ENCODE data around the gene TFEB. TPM values are rescaled to one million over a fixed set of nuclear protein-coding genes. Genes with fewer than 3 reads are reported as not detected.

The TFEB gene
- total and polyA plus RNA-seq, 2 donors (not counting 1 experiment from before 2014, with no cell fraction given): 1.9 to 7.6 TPM

DNA sequence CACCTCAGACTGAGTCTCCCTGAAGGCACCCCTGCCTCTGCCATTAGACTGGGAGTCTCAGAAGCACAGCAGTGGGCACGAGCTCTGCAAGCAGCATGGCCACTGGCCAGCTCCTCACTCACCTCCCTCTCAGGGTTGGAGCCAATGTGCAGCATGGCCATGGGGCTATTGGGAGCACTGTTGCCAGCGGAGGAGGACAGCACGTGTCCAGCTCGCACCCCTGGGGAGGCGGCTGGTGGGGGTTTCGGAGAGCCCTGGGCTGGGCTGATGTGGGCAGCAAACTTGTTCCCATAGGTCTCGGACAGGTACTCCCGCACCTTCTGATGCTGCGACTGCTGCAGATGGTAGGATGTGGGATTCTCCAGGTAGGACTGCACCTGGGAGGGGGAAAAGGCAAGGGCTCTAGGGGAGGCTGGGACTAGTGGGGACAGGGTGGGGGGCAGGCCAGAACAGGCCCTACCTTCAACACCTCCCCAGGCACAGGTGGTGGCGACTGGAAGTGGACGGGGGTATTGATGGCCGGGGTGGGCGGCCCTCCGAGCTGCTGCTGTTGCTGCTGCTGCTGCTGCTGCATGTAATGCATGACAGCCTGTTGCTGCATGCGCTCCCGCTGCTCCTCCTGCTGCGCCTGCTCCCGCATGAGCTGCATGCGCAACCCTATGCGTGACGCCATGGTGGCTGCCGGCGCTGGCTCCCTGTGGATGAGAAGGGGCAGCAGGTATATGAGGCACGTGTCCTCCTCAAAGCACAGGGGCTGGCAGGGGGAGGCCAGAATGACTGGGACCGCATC is 44.7 kb downstream of the TFEB start:
- TF ChIP-seq, protein P1, sequence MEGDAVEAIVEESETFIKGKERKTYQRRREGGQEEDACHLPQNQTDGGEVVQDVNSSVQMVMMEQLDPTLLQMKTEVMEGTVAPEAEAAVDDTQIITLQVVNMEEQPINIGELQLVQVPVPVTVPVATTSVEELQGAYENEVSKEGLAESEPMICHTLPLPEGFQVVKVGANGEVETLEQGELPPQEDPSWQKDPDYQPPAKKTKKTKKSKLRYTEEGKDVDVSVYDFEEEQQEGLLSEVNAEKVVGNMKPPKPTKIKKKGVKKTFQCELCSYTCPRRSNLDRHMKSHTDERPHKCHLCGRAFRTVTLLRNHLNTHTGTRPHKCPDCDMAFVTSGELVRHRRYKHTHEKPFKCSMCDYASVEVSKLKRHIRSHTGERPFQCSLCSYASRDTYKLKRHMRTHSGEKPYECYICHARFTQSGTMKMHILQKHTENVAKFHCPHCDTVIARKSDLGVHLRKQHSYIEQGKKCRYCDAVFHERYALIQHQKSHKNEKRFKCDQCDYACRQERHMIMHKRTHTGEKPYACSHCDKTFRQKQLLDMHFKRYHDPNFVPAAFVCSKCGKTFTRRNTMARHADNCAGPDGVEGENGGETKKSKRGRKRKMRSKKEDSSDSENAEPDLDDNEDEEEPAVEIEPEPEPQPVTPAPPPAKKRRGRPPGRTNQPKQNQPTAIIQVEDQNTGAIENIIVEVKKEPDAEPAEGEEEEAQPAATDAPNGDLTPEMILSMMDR (conservative IDR thresholded peaks at IDR 0.05 in 1 of 2, IDR thresholded peaks at IDR 0.05 in 1 of 2; ENCODE audit: low read depth in 1 of 2, low read length in 2 of 2): no peak
- no peak for TF ChIP-seq EZH2 (IDR thresholded peaks at IDR 0.05; ENCODE audit: low read length, missing control alignments)
- no peak overlapping the region for H3K27ac ChIP-seq (ENCODE audit: insufficient read depth, low read length)
- H3K4me2 ChIP-seq (ENCODE audit: extremely low read depth, insufficient read depth, low read length): no peak overlapping the region
- no peak for DNase-seq (ENCODE audit: low read depth in 2 of 2)
- no peaks in the 10 kb centered on the region for H3K79me2 ChIP-seq (ENCODE audit: control insufficient read depth, insufficient read depth, low read length)
- H3K9ac ChIP-seq (ENCODE audit: insufficient read depth, low read length): no peak overlapping the region
- no peaks in the 10 kb centered on the region for H3K27me3 ChIP-seq (ENCODE audit: control insufficient read depth, insufficient read depth, low read length)
- H3K9me3 ChIP-seq (ENCODE audit: control insufficient read depth, insufficient read depth, low read depth, low read length): no peaks in the 10 kb centered on the region
- H3K4me3 ChIP-seq (replicated peaks in 1 of 4; ENCODE audit: control extremely low read depth in 1 of 4, insufficient read depth in 1 of 4, low read depth in 3 of 4, low read length in 4 of 4): no peak overlapping the region
- H4K20me1 ChIP-seq (ENCODE audit: control insufficient read depth, extremely low read depth, insufficient read depth, low read length): no peaks in the 10 kb centered on the region
- H2AFZ ChIP-seq (ENCODE audit: low read length): no peak overlapping the region
- H3K4me1 ChIP-seq (ENCODE audit: control insufficient read depth, extremely low read depth, insufficient read depth, low read length): no peaks in the 10 kb centered on the region
- H3K36me3 ChIP-seq (ENCODE audit: control insufficient read depth, insufficient read depth, low read length): no peaks in the 10 kb centered on the region

DNA sequence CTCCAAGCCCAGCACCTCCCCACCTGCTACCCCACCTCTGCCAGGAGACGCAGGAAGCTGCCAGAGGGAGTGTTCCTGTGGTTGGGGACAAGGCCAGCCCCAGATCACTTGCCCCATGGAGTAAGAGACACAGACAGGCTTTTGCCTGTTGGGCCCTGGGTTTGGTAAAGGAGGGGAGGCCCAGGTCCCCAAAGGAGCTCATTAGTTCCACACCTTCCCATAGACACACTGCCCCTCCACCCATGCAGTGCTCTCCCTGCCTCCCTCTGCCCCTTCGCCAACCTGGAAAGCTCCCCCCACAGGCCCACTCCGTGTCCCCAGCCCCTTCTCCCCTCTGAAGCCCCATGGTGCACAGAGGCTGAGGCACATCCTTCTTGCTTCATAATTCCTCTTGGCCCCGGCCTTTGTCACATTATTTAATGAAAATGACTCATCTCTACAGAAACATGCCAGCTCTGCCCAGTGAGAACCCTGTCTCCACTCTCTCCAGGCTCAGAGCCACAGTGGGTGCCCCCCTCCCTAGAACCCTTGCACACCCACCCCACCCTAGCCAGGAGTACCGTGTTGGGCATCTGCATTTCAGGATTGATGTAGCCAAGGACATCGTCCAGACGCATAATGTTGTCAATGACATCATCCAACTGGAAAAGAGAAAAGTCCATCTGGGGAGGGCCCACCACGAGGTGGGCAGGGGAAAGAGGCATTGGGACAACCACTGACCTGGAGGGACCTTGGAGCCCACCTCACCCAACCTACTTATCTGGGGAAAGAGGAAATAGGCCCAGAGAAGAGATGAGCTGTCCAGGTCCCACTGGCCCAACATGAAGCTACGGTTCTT is 46.0 kb downstream of the TFEB start:
- no peaks in the 10 kb centered on the region for H3K4me1 ChIP-seq (ENCODE audit: control insufficient read depth, extremely low read depth, insufficient read depth, low read length)
- no peaks in the 10 kb centered on the region for H4K20me1 ChIP-seq (ENCODE audit: control insufficient read depth, extremely low read depth, insufficient read depth, low read length)
- no peaks in the 10 kb centered on the region for H3K79me2 ChIP-seq (ENCODE audit: control insufficient read depth, insufficient read depth, low read length)
- H3K4me2 ChIP-seq (ENCODE audit: extremely low read depth, insufficient read depth, low read length): no peak overlapping the region
- H3K36me3 ChIP-seq (ENCODE audit: control insufficient read depth, insufficient read depth, low read length): no peaks in the 10 kb centered on the region
- peak; percentile 27 to 36 for DNase-seq (ENCODE audit: low read depth in 2 of 2)
- H3K9me3 ChIP-seq (ENCODE audit: control insufficient read depth, insufficient read depth, low read depth, low read length): no peaks in the 10 kb centered on the region
- H3K4me3 ChIP-seq (replicated peaks in 1 of 4; ENCODE audit: control extremely low read depth in 1 of 4, insufficient read depth in 1 of 4, low read depth in 3 of 4, low read length in 4 of 4): no peak overlapping the region
- no peak overlapping the region for H3K9ac ChIP-seq (ENCODE audit: insufficient read depth, low read length)
- H2AFZ ChIP-seq (ENCODE audit: low read length): no peak overlapping the region
- no peak for TF ChIP-seq EZH2 (IDR thresholded peaks at IDR 0.05; ENCODE audit: low read length, missing control alignments)
- TF ChIP-seq, protein P1 (conservative IDR thresholded peaks at IDR 0.05 in 1 of 2, IDR thresholded peaks at IDR 0.05 in 1 of 2; ENCODE audit: low read depth in 1 of 2, low read length in 2 of 2): no peak
- no peaks in the 10 kb centered on the region for H3K27me3 ChIP-seq (ENCODE audit: control insufficient read depth, insufficient read depth, low read length)
- no peak overlapping the region for H3K27ac ChIP-seq (ENCODE audit: insufficient read depth, low read length)

DNA sequence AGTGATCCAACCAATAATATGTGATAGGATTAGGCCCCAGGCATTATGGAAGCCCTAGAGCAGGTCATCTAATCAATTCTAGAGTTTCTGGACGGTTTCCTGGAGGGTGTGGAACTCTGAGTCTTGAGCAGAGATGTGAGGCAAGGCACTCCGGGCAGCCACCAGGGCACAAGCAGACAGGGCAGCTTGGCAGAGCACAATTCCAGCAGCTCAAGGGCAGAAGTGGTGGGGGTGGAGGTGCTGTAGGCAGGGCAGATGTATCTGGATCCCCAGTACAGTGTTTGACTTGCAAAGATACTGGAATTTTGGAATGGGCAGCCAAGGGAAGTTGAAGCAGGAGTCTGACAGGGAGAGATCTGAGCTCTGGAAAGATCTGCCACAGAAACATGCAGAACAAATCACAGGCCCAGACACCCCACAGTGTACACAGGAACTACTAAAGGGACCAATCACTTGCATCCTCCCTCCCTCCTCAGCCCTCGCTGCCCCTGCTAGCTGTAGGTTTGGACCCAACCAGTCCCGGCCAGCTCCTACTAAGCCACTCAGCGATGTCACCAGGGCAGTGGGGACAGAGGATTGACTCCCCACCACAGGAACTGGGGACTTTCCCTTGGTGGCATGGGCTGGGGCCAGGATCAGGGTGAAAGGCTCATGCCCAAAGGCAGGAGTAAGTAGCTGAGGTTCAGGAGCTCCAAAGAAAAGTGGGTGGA is 47.0 kb downstream of the TFEB start:
- DNase-seq (ENCODE audit: low read depth in 2 of 2): no peak
- Histone ChIP-seq H3K4me1 (ENCODE audit: control insufficient read depth, extremely low read depth, insufficient read depth, low read length) (no peaks in the 10 kb centered on the region), H3K27me3 (ENCODE audit: control insufficient read depth, insufficient read depth, low read length) (no peaks in the 10 kb centered on the region), H4K20me1 (ENCODE audit: control insufficient read depth, extremely low read depth, insufficient read depth, low read length) (no peaks in the 10 kb centered on the region), H3K79me2 (ENCODE audit: control insufficient read depth, insufficient read depth, low read length) (no peaks in the 10 kb centered on the region), H3K36me3 (ENCODE audit: control insufficient read depth, insufficient read depth, low read length) (no peaks in the 10 kb centered on the region), H3K4me2 (ENCODE audit: extremely low read depth, insufficient read depth, low read length) (no peak overlapping the region), H3K9me3 (ENCODE audit: control insufficient read depth, insufficient read depth, low read depth, low read length) (no peaks in the 10 kb centered on the region), H3K27ac (ENCODE audit: insufficient read depth, low read length) (no peak overlapping the region), H3K9ac (ENCODE audit: insufficient read depth, low read length) (no peak overlapping the region), H2AFZ (ENCODE audit: low read length) (no peak overlapping the region), H3K4me3 (replicated peaks in 1 of 4; ENCODE audit: control extremely low read depth in 1 of 4, insufficient read depth in 1 of 4, low read depth in 3 of 4, low read length in 4 of 4) (no peak overlapping the region)
- TF ChIP-seq EZH2 (IDR thresholded peaks at IDR 0.05; ENCODE audit: low read length, missing control alignments): no peak
- TF ChIP-seq, protein P1 (conservative IDR thresholded peaks at IDR 0.05 in 1 of 2, IDR thresholded peaks at IDR 0.05 in 1 of 2; ENCODE audit: low read depth in 1 of 2, low read length in 2 of 2): no peak
